ENCODE data around the gene PAPPA2.

PAPPA2 gene

DNA sequence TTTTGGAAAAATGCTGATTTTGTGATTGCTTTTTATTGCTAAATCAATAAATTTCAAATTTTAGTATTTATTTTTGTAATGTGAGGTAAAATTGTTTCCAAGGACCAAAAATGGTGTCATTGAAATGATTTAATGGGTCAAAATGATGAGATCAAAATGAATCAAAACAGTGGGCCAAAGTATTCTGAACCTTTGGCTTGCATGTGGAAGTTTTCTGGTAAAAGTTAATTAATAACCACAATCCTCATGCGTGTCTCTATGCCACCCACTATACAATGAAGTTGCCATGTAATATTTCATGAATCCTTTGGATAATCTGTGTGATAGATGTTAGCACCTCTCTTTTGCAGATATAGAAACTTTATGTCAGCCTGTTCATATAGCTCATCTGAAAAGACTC lies 83.8 kb downstream of the PAPPA2 start:
- no peak overlapping the region for H3K4me3 ChIP-seq (ENCODE audit: low read length in 2 of 2)
- H3K4me1 ChIP-seq (ENCODE audit: control insufficient read depth in 2 of 2, insufficient read depth in 2 of 2, low read length in 2 of 2) = no peaks in the 10 kb centered on the region
- no peaks in the 10 kb centered on the region for H3K36me3 ChIP-seq (ENCODE audit: control insufficient read depth in 2 of 2, insufficient read depth in 2 of 2, low read length in 2 of 2)
- H3K27me3 ChIP-seq (ENCODE audit: control insufficient read depth in 2 of 2, insufficient read depth in 2 of 2, low read length in 2 of 2) = no peaks in the 10 kb centered on the region
- no peak overlapping the region for H3K9ac ChIP-seq (ENCODE audit: low read depth in 1 of 2, low read length in 2 of 2)
- no peak overlapping the region for H3K27ac ChIP-seq (ENCODE audit: low read depth in 2 of 2, low read length in 2 of 2)
- H3K9me3 ChIP-seq (ENCODE audit: control insufficient read depth in 2 of 2, low read length in 2 of 2) = no peaks in the 10 kb centered on the region

DNA sequence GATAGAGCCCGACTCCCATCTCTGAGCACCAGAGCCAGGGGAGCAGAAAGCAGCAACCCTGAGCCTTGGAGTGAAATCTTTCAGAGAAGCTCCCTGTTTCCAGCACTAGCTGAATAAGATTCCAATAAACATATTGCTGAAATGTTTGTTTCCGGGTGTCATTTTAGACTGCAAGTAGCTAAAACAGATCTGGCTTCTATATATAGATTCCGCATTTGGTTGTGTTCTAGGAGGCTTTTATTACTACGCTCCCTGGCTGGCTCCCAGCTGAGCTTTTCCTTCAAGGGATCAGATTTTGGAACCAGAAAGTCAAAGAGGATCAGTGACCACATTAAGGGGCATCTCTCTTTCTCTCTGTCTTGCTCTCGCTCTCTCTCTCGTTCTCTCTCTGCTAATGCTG lies 88.2 kb downstream of the PAPPA2 start:
- Histone ChIP-seq H3K9ac (ENCODE audit: low read depth in 1 of 2, low read length in 2 of 2) (no peak overlapping the region), H3K36me3 (ENCODE audit: control insufficient read depth in 2 of 2, insufficient read depth in 2 of 2, low read length in 2 of 2) (no peaks in the 10 kb centered on the region), H3K27me3 (ENCODE audit: control insufficient read depth in 2 of 2, insufficient read depth in 2 of 2, low read length in 2 of 2) (no peaks in the 10 kb centered on the region), H3K27ac (ENCODE audit: low read depth in 2 of 2, low read length in 2 of 2) (no peak overlapping the region), H3K4me1 (ENCODE audit: control insufficient read depth in 2 of 2, insufficient read depth in 2 of 2, low read length in 2 of 2) (no peaks in the 10 kb centered on the region), H3K9me3 (ENCODE audit: control insufficient read depth in 2 of 2, low read length in 2 of 2) (no peaks in the 10 kb centered on the region), H3K4me3 (ENCODE audit: low read length in 2 of 2) (no peak overlapping the region)

DNA sequence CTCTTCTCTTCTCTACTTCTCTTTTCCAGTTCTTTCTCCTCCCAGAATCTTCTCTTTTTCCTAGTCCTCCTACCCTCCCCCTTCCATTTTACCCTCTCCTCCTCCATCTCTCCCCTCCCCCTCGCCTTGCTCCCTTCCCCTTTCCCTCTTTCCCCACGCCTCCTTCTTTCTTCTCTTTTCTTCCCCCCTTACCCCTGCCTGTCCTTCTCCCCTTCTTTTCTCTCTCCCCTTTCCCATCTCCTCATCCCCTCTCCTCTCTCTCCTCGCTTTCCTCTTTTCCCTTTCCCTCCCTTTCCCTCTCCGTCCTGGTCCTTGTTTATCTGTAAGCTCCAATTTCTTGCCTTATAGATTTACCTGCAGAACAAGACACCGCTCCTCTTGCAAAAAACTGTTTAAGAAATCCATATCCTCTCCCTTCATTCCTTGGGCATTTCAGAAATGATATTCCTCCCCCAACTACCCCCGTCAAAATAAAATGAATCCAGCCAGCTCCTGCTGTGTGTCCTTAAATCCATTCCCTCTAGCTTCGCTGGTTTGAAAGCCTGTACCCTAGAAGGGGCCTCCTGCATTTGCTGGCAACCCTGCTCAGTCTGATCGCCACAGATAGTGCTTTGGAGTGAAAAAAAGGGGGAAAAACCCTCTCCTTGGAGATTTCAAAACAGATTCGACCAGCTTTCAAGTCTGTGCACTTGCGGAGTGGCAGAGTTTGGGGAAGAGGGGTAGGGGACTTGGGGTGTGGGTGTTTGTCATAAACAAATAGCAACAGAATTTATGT lies 89.4 kb downstream of the PAPPA2 start:
- H3K4me1 ChIP-seq (ENCODE audit: control insufficient read depth in 2 of 2, insufficient read depth in 2 of 2, low read length in 2 of 2) = no peaks in the 10 kb centered on the region
- no peak overlapping the region for H3K4me3 ChIP-seq (ENCODE audit: low read length in 2 of 2)
- no peaks in the 10 kb centered on the region for H3K9me3 ChIP-seq (ENCODE audit: control insufficient read depth in 2 of 2, low read length in 2 of 2)
- no peaks in the 10 kb centered on the region for H3K27me3 ChIP-seq (ENCODE audit: control insufficient read depth in 2 of 2, insufficient read depth in 2 of 2, low read length in 2 of 2)
- no peak overlapping the region for H3K9ac ChIP-seq (ENCODE audit: low read depth in 1 of 2, low read length in 2 of 2)
- H3K27ac ChIP-seq (ENCODE audit: low read depth in 2 of 2, low read length in 2 of 2) = no peak overlapping the region
- no peaks in the 10 kb centered on the region for H3K36me3 ChIP-seq (ENCODE audit: control insufficient read depth in 2 of 2, insufficient read depth in 2 of 2, low read length in 2 of 2)

DNA sequence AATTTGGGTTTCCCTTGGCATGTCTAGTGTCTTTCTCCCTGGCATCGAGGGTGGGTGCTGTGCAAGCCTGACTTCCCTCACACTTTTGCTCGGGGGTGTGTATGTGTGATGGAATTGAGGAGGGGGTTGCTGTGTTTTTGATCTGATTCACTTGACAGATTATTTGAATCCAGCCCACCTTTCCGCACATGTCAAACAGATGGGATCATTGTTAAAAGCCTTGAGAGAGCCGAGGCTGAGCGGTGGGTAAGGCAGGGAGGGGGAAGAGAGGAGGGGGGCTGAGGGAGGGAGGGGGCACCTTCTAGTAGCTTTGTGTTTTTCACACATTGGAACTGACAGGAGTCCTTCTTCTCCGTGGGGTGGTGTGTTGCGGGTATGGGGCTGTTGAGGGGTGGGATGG lies 90.0 kb downstream of the PAPPA2 start:
- H3K27me3 ChIP-seq (ENCODE audit: control insufficient read depth in 2 of 2, insufficient read depth in 2 of 2, low read length in 2 of 2) = no peaks in the 10 kb centered on the region
- H3K36me3 ChIP-seq (ENCODE audit: control insufficient read depth in 2 of 2, insufficient read depth in 2 of 2, low read length in 2 of 2) = no peaks in the 10 kb centered on the region
- H3K4me3 ChIP-seq (ENCODE audit: low read length in 2 of 2) = no peak overlapping the region
- no peaks in the 10 kb centered on the region for H3K9me3 ChIP-seq (ENCODE audit: control insufficient read depth in 2 of 2, low read length in 2 of 2)
- no peak overlapping the region for H3K27ac ChIP-seq (ENCODE audit: low read depth in 2 of 2, low read length in 2 of 2)
- H3K9ac ChIP-seq (ENCODE audit: low read depth in 1 of 2, low read length in 2 of 2) = no peak overlapping the region
- H3K4me1 ChIP-seq (ENCODE audit: control insufficient read depth in 2 of 2, insufficient read depth in 2 of 2, low read length in 2 of 2) = no peaks in the 10 kb centered on the region

GRCh38 chr1:176556288-176556687 lies 93.3 kb downstream of the PAPPA2 start:
- Histone ChIP-seq H3K9me3 (ENCODE audit: control insufficient read depth in 2 of 2, low read length in 2 of 2) (no peaks in the 10 kb centered on the region), H3K4me3 (ENCODE audit: low read length in 2 of 2) (no peak overlapping the region), H3K27ac (ENCODE audit: low read depth in 2 of 2, low read length in 2 of 2) (no peak overlapping the region), H3K4me1 (ENCODE audit: control insufficient read depth in 2 of 2, insufficient read depth in 2 of 2, low read length in 2 of 2) (no peaks in the 10 kb centered on the region), H3K9ac (ENCODE audit: low read depth in 1 of 2, low read length in 2 of 2) (no peak overlapping the region), H3K27me3 (ENCODE audit: control insufficient read depth in 2 of 2, insufficient read depth in 2 of 2, low read length in 2 of 2) (no peaks in the 10 kb centered on the region), H3K36me3 (ENCODE audit: control insufficient read depth in 2 of 2, insufficient read depth in 2 of 2, low read length in 2 of 2) (no peaks in the 10 kb centered on the region)

DNA sequence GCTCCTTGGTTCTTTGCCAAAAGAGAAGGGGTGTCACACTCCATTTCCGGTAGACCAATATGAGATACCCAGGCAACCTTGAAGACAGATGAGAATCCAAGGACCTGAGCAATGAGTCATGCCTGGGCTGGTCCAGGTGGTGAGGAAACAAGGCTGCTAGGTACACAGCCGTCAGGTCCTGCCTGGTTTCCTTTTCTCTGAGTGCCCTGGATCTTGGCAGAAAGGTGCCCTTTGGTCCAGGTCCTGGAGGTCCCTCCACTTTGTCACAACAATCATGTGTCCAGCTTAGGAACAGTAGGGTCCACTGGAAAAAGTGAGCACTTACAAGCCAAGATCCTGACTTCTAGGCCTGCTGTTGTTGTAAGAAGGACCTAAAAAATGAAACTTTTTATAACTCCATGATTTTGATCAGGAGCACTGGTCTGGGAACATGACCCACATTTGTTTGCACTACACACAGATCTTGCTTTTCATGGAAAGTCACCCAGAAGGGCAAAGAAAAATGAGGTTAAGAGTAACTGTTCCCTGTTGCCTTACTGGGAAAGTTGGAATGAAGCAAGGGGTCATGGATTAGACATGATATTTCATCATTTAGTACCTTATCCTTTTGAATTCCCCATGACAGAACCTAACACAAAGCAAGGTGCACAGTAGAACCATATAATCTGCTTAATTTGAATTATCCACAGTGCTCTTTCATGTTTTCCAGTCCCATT lies 94.7 kb downstream of the PAPPA2 start:
- Histone ChIP-seq H3K4me1 (ENCODE audit: control insufficient read depth in 2 of 2, insufficient read depth in 2 of 2, low read length in 2 of 2) (no peaks in the 10 kb centered on the region), H3K9me3 (ENCODE audit: control insufficient read depth in 2 of 2, low read length in 2 of 2) (no peaks in the 10 kb centered on the region), H3K36me3 (ENCODE audit: control insufficient read depth in 2 of 2, insufficient read depth in 2 of 2, low read length in 2 of 2) (no peaks in the 10 kb centered on the region), H3K27me3 (ENCODE audit: control insufficient read depth in 2 of 2, insufficient read depth in 2 of 2, low read length in 2 of 2) (no peaks in the 10 kb centered on the region), H3K4me3 (ENCODE audit: low read length in 2 of 2) (no peak overlapping the region), H3K9ac (ENCODE audit: low read depth in 1 of 2, low read length in 2 of 2) (no peak overlapping the region), H3K27ac (ENCODE audit: low read depth in 2 of 2, low read length in 2 of 2) (no peak overlapping the region)

GRCh38 chr1:176558561-176558960 lies 95.6 kb downstream of the PAPPA2 start:
- Histone ChIP-seq H3K9ac (ENCODE audit: low read depth in 1 of 2, low read length in 2 of 2) (no peak overlapping the region), H3K27me3 (ENCODE audit: control insufficient read depth in 2 of 2, insufficient read depth in 2 of 2, low read length in 2 of 2) (no peaks in the 10 kb centered on the region), H3K4me3 (ENCODE audit: low read length in 2 of 2) (no peak overlapping the region), H3K36me3 (ENCODE audit: control insufficient read depth in 2 of 2, insufficient read depth in 2 of 2, low read length in 2 of 2) (no peaks in the 10 kb centered on the region), H3K9me3 (ENCODE audit: control insufficient read depth in 2 of 2, low read length in 2 of 2) (no peaks in the 10 kb centered on the region), H3K4me1 (ENCODE audit: control insufficient read depth in 2 of 2, insufficient read depth in 2 of 2, low read length in 2 of 2) (no peaks in the 10 kb centered on the region), H3K27ac (ENCODE audit: low read depth in 2 of 2, low read length in 2 of 2) (no peak overlapping the region)

- no peaks in the 10 kb centered on the region for H3K27me3 ChIP-seq (ENCODE audit: control insufficient read depth in 2 of 2, insufficient read depth in 2 of 2, low read length in 2 of 2)
- no peak overlapping the region for H3K4me3 ChIP-seq (ENCODE audit: low read length in 2 of 2)
- no peaks in the 10 kb centered on the region for H3K9me3 ChIP-seq (ENCODE audit: control insufficient read depth in 2 of 2, low read length in 2 of 2)
- no peaks in the 10 kb centered on the region for H3K36me3 ChIP-seq (ENCODE audit: control insufficient read depth in 2 of 2, insufficient read depth in 2 of 2, low read length in 2 of 2)
- H3K4me1 ChIP-seq (ENCODE audit: control insufficient read depth in 2 of 2, insufficient read depth in 2 of 2, low read length in 2 of 2) = no peaks in the 10 kb centered on the region
- H3K27ac ChIP-seq (ENCODE audit: low read depth in 2 of 2, low read length in 2 of 2) = no peak overlapping the region
- H3K9ac ChIP-seq (ENCODE audit: low read depth in 1 of 2, low read length in 2 of 2) = no peak overlapping the region
Observed at GRCh38 chr1:176559474-176559873, 96.5 kb downstream of the PAPPA2 start.

- H3K27ac ChIP-seq (ENCODE audit: low read depth in 2 of 2, low read length in 2 of 2) = no peak overlapping the region
- no peaks in the 10 kb centered on the region for H3K27me3 ChIP-seq (ENCODE audit: control insufficient read depth in 2 of 2, insufficient read depth in 2 of 2, low read length in 2 of 2)
- no peaks in the 10 kb centered on the region for H3K9me3 ChIP-seq (ENCODE audit: control insufficient read depth in 2 of 2, low read length in 2 of 2)
- H3K4me1 ChIP-seq (ENCODE audit: control insufficient read depth in 2 of 2, insufficient read depth in 2 of 2, low read length in 2 of 2) = no peaks in the 10 kb centered on the region
- no peak overlapping the region for H3K4me3 ChIP-seq (ENCODE audit: low read length in 2 of 2)
- no peak overlapping the region for H3K9ac ChIP-seq (ENCODE audit: low read depth in 1 of 2, low read length in 2 of 2)
- H3K36me3 ChIP-seq (ENCODE audit: control insufficient read depth in 2 of 2, insufficient read depth in 2 of 2, low read length in 2 of 2) = no peaks in the 10 kb centered on the region
Observed at GRCh38 chr1:176559878-176560277, 96.9 kb downstream of the PAPPA2 start.

- H3K4me1 ChIP-seq (ENCODE audit: control insufficient read depth in 2 of 2, insufficient read depth in 2 of 2, low read length in 2 of 2) = no peaks in the 10 kb centered on the region
Observed at GRCh38 chr1:176560681-176561080, 97.7 kb downstream of the PAPPA2 start.

More at GRCh38 chr1:176560681-176561080, 97.7 kb downstream of the PAPPA2 start:
- Histone ChIP-seq H3K27ac (ENCODE audit: low read depth in 2 of 2, low read length in 2 of 2) (no peak overlapping the region), H3K9ac (ENCODE audit: low read depth in 1 of 2, low read length in 2 of 2) (no peak overlapping the region), H3K27me3 (ENCODE audit: control insufficient read depth in 2 of 2, insufficient read depth in 2 of 2, low read length in 2 of 2) (no peaks in the 10 kb centered on the region), H3K36me3 (ENCODE audit: control insufficient read depth in 2 of 2, insufficient read depth in 2 of 2, low read length in 2 of 2) (no peaks in the 10 kb centered on the region), H3K9me3 (ENCODE audit: control insufficient read depth in 2 of 2, low read length in 2 of 2) (no peaks in the 10 kb centered on the region), H3K4me3 (ENCODE audit: low read length in 2 of 2) (no peak overlapping the region)
